Stimulated activated naive B cell treated with anti-CD40 and anti-IgM and Interleukin-4, amounts not matched to agents 10 μg/mL and 1 μg/mL and 100 μg/mL, for 72 hours (primary cell): ENCODE measurements around the gene POU3F2.
A peak's percentile ranks its signal among the peaks of the same experiment; 100 is the strongest.

ENCODE experiments used
- ATAC-seq, 2 donors: fragments of 150-1000 bp; cut with Tn5 transposase; replicated peaks; 2 replicates each; pipeline ENCODE4 v1.10.0; 2021; ENCODE audit warnings: moderate library complexity in 1 of 2
- DNase-seq: peaks from one replicate; pipeline ENCODE4 v3.0.0; 2021
- H3K27ac Mint-ChIP-seq: one replicate; pipeline ENCODE4 v1.8.0; 2022; ENCODE audit warnings: mild to moderate bottlenecking, mixed read lengths
- H3K27me3 Mint-ChIP-seq, 2 donors: one replicate each; pipeline ENCODE4 v1.8.0; 2022; ENCODE audit warnings: mixed read lengths in 2 of 2
- H3K36me3 Mint-ChIP-seq, 2 donors: one replicate each; pipeline ENCODE4 v1.8.0; 2022; ENCODE audit warnings: mixed read lengths in 2 of 2, mild to moderate bottlenecking in 1 of 2
- H3K4me1 Mint-ChIP-seq, 2 donors: one replicate each; pipeline ENCODE4 v1.8.0; 2022; ENCODE audit warnings: mixed read lengths in 2 of 2, mild to moderate bottlenecking in 1 of 2
- H3K4me3 Mint-ChIP-seq, 2 donors: one replicate each; pipeline ENCODE4 v1.8.0; 2022; ENCODE audit warnings: mild to moderate bottlenecking in 2 of 2, mixed read lengths in 2 of 2, moderate library complexity in 1 of 2
- H3K9me3 Mint-ChIP-seq, 2 donors: one replicate each; pipeline ENCODE4 v1.8.0; 2022; ENCODE audit warnings: mixed read lengths in 2 of 2, mild to moderate bottlenecking in 1 of 2

The POU3F2 gene

GRCh38 chr6:98834060-98835031, at the start of gene POU3F2:
Gene POU3F2, plus strand, starts transcription at chr6:98834574. Its CDS starts 300 bp downstream, at chr6:98834874.
- peak within 1 kb of the TSS; percentile 79 for H3K27ac Mint-ChIP-seq

GRCh38 chr6:98787435-98787834, 46.9 kb upstream of the POU3F2 start:
- no peaks in the 10 kb centered on the region for H3K4me1 Mint-ChIP-seq
- peaks cover 22 to 38% of the 10 kb centered on the region in 2 donors for H3K27me3 Mint-ChIP-seq

More at GRCh38 chr6:98834060-98835031, at the start of gene POU3F2:
- peak within 1 kb of the TSS; percentile 87 to 89 for H3K4me3 Mint-ChIP-seq
- DNase-seq (no peak), ATAC-seq (peak; percentile 80 to 83)
- H3K9me3 Mint-ChIP-seq, result no peaks in the 10 kb centered on the region
- peaks cover 72 to 80% of the 10 kb centered on the region in 2 donors for H3K27me3 Mint-ChIP-seq
- H3K36me3 Mint-ChIP-seq, result peaks cover 3 to 4% of the 10 kb centered on the region in 2 donors
- peaks cover 47 to 57% of the 10 kb centered on the region in 2 donors for H3K4me1 Mint-ChIP-seq

GRCh38 chr6:98787961-98788360, 46.4 kb upstream of the POU3F2 start:
- no peak for DNase-seq
- Mint-ChIP-seq H3K4me1 (no peaks in the 10 kb centered on the region), H3K9me3 (peaks cover 0 to 2% of the 10 kb centered on the region in 2 donors), H3K4me3 (no peak overlapping the region), H3K36me3 (no peaks in the 10 kb centered on the region), H3K27ac (no peak overlapping the region), H3K27me3 (peaks cover 17 to 34% of the 10 kb centered on the region in 2 donors)
- no peak for ATAC-seq

More at GRCh38 chr6:98787435-98787834, 46.9 kb upstream of the POU3F2 start:
- no peak overlapping the region for H3K27ac Mint-ChIP-seq
- H3K9me3 Mint-ChIP-seq, result peaks cover 0 to 2% of the 10 kb centered on the region in 2 donors
- no peak overlapping the region for H3K4me3 Mint-ChIP-seq
- ATAC-seq (no peak), DNase-seq (no peak)
- H3K36me3 Mint-ChIP-seq, result no peaks in the 10 kb centered on the region

- Mint-ChIP-seq H3K36me3 (no peaks in the 10 kb centered on the region), H3K27me3 (peaks cover 17 to 18% of the 10 kb centered on the region in 2 donors), H3K9me3 (no peaks in the 10 kb centered on the region), H3K27ac (no peak overlapping the region), H3K4me3 (no peak overlapping the region), H3K4me1 (no peaks in the 10 kb centered on the region)
- no peak for ATAC-seq
- no peak for DNase-seq
Measured at GRCh38 chr6:98794307-98794842, 40.0 kb upstream of the POU3F2 start.

GRCh38 chr6:98797217-98797994, 37.0 kb upstream of the POU3F2 start:
- Mint-ChIP-seq H3K9me3 (no peaks in the 10 kb centered on the region), H3K36me3 (no peaks in the 10 kb centered on the region), H3K4me1 (no peaks in the 10 kb centered on the region), H3K27ac (no peak overlapping the region), H3K4me3 (no peak overlapping the region), H3K27me3 (peaks cover 8 to 36% of the 10 kb centered on the region in 2 donors)
- DNase-seq (no peak), ATAC-seq (no peak)

- H3K9me3 Mint-ChIP-seq, result peaks cover 6 to 7% of the 10 kb centered on the region in 2 donors
- H3K27me3 Mint-ChIP-seq, result peaks cover 8 to 42% of the 10 kb centered on the region in 2 donors
- DNase-seq (no peak), ATAC-seq (no peak)
- no peak overlapping the region for H3K27ac Mint-ChIP-seq
- H3K4me3 Mint-ChIP-seq, result no peak overlapping the region
- no peaks in the 10 kb centered on the region for H3K4me1 Mint-ChIP-seq
- no peaks in the 10 kb centered on the region for H3K36me3 Mint-ChIP-seq
Measured at GRCh38 chr6:98800866-98801265, 33.5 kb upstream of the POU3F2 start.

GRCh38 chr6:98808541-98809210, 25.7 kb upstream of the POU3F2 start:
- no peaks in the 10 kb centered on the region for H3K4me1 Mint-ChIP-seq
- peaks cover 6 to 20% of the 10 kb centered on the region in 2 donors for H3K27me3 Mint-ChIP-seq
- no peak overlapping the region for H3K4me3 Mint-ChIP-seq
- H3K36me3 Mint-ChIP-seq, result no peaks in the 10 kb centered on the region
- peaks cover 8 to 12% of the 10 kb centered on the region in 2 donors for H3K9me3 Mint-ChIP-seq
- H3K27ac Mint-ChIP-seq, result no peak overlapping the region
- ATAC-seq (no peak), DNase-seq (no peak)

GRCh38 chr6:98812220-98812619, 22.2 kb upstream of the POU3F2 start:
- H3K9me3 Mint-ChIP-seq, result peaks cover 0 to 3% of the 10 kb centered on the region in 2 donors
- ATAC-seq (no peak), DNase-seq (no peak)
- H3K4me1 Mint-ChIP-seq, result no peaks in the 10 kb centered on the region
- H3K27ac Mint-ChIP-seq, result no peak overlapping the region
- peaks cover 4 to 16% of the 10 kb centered on the region in 2 donors for H3K27me3 Mint-ChIP-seq
- no peak overlapping the region for H3K4me3 Mint-ChIP-seq
- no peaks in the 10 kb centered on the region for H3K36me3 Mint-ChIP-seq

- peaks cover 0 to 4% of the 10 kb centered on the region in 2 donors for H3K9me3 Mint-ChIP-seq
- H3K27ac Mint-ChIP-seq, result no peak overlapping the region
- H3K4me1 Mint-ChIP-seq, result no peaks in the 10 kb centered on the region
- no peak overlapping the region for H3K4me3 Mint-ChIP-seq
- peaks cover 27 to 54% of the 10 kb centered on the region in 2 donors for H3K27me3 Mint-ChIP-seq
- ATAC-seq, result no peak
- DNase-seq, result no peak
- H3K36me3 Mint-ChIP-seq, result no peaks in the 10 kb centered on the region
Measured at GRCh38 chr6:98816799-98817198, 17.6 kb upstream of the POU3F2 start.

GRCh38 chr6:98821756-98822405, 12.5 kb upstream of the POU3F2 start:
- no peak for ATAC-seq
- Mint-ChIP-seq H3K27me3 (peaks cover 59 to 84% of the 10 kb centered on the region in 2 donors), H3K4me1 (peaks cover 8 to 22% of the 10 kb centered on the region in 2 donors), H3K4me3 (no peak overlapping the region), H3K27ac (no peak overlapping the region), H3K9me3 (peaks cover 0 to 3% of the 10 kb centered on the region in 2 donors), H3K36me3 (peaks cover 0 to 6% of the 10 kb centered on the region in 2 donors)
- no peak for DNase-seq

GRCh38 chr6:98823428-98824161, 10.8 kb upstream of the POU3F2 start:
- peaks cover 0 to 6% of the 10 kb centered on the region in 2 donors for H3K36me3 Mint-ChIP-seq
- no peak for DNase-seq
- peaks cover 16 to 29% of the 10 kb centered on the region in 2 donors for H3K4me1 Mint-ChIP-seq
- ATAC-seq, result no peak
- peaks cover 70 to 84% of the 10 kb centered on the region in 2 donors for H3K27me3 Mint-ChIP-seq
- H3K4me3 Mint-ChIP-seq, result peak overlapping the region; percentile 27 to 70
- peaks cover 0 to 2% of the 10 kb centered on the region in 2 donors for H3K9me3 Mint-ChIP-seq
- peak overlapping the region; percentile 84 for H3K27ac Mint-ChIP-seq

GRCh38 chr6:98824162-98824901, 10.0 kb upstream of the POU3F2 start:
- peaks cover 0 to 1% of the 10 kb centered on the region in 2 donors for H3K9me3 Mint-ChIP-seq
- no peak for ATAC-seq
- H3K4me1 Mint-ChIP-seq, result peaks cover 19 to 37% of the 10 kb centered on the region in 2 donors
- H3K36me3 Mint-ChIP-seq, result peaks cover 0 to 6% of the 10 kb centered on the region in 2 donors
- peak overlapping the region; percentile 84 for H3K27ac Mint-ChIP-seq
- H3K27me3 Mint-ChIP-seq, result peaks cover 71 to 84% of the 10 kb centered on the region in 2 donors
- no peak for DNase-seq
- H3K4me3 Mint-ChIP-seq, result peak overlapping the region; percentile 27 to 70
